Small intestine (tissue), 7 donors: ENCODE measurements around the gene IGSF9B. TPM values are rescaled to one million over a fixed set of nuclear protein-coding genes. Genes with fewer than 3 reads are reported as not detected.

ENCODE experiments used
- DNase-seq, 2 donors: peaks; one replicate each; pipeline versions ENCODE4 v3.0.0 to v3.0.0-alpha.2; 2013
- FAIRE-seq: peaks from 2 replicates; lab custom pipeline; 2012; peaks lifted over from hg19 to GRCh38; lab: Jason Lieb, UNC
- H3K27ac ChIP-seq, 3 donors: one replicate each; pipeline ENCODE4 v1.5.1; 2013; ENCODE audit warnings: low read length in 2 of 3, mild to moderate bottlenecking in 2 of 3, control low read depth in 1 of 3, inconsistent platforms in 1 of 3, low read depth in 1 of 3, moderate library complexity in 1 of 3
- H3K27me3 ChIP-seq, 3 donors: one replicate each; pipeline ENCODE4 v1.6.1; 2013; ENCODE audit warnings: low read length in 3 of 3, inconsistent platforms in 1 of 3; ENCODE audit not compliant: control insufficient read depth in 3 of 3, insufficient read depth in 3 of 3
- H3K36me3 ChIP-seq, 3 donors: one replicate each; pipeline ENCODE4 v1.6.1; 2013; ENCODE audit warnings: low read length in 3 of 3, inconsistent platforms in 1 of 3, low read depth in 1 of 3, mild to moderate bottlenecking in 1 of 3, moderate library complexity in 1 of 3; ENCODE audit not compliant: control insufficient read depth in 3 of 3, insufficient read depth in 2 of 3
- H3K4me1 ChIP-seq, 3 donors: one replicate each; pipeline ENCODE4 v1.6.1; 2013; ENCODE audit warnings: low read length in 2 of 3, inconsistent platforms in 1 of 3, low read depth in 1 of 3, mild to moderate bottlenecking in 1 of 3, moderate library complexity in 1 of 3; ENCODE audit not compliant: control insufficient read depth in 3 of 3, insufficient read depth in 2 of 3
- H3K4me3 ChIP-seq, 3 donors: one replicate each; pipeline ENCODE4 v1.5.1; 2013; ENCODE audit warnings: low read length in 3 of 3, control low read depth in 1 of 3, inconsistent platforms in 1 of 3, low read depth in 1 of 3, mild to moderate bottlenecking in 1 of 3, moderate library complexity in 1 of 3
- H3K9me3 ChIP-seq, 2 donors: one replicate each; pipeline ENCODE4 v1.6.1; 2013; ENCODE audit warnings: low read depth in 1 of 2, low read length in 1 of 2; ENCODE audit not compliant: control insufficient read depth in 2 of 2, insufficient read depth in 1 of 2
- WGBS, 3 donors: extraction: QIAGEN DNeasy Blood & Tissue Kit; methylation state at CpG; one replicate each; pipeline ENCODE4 v1.1.7; 2013; 5-methylcytosine and 5-hydroxymethylcytosine counted together
- polyA plus RNA-seq, 4 donors: library from polyadenylated mRNA; stranded (reverse) in 3 of 4; unstranded in 1 of 4; fragments of 200-250 nt in 3 of 4; fragments of 120-200 nt in 1 of 4; gene quantifications; one replicate each; pipeline versions ENCODE4 v1.2.1 to v1.2.3, GENCODE V29; 2013
- donor health status: healthy with polysubstance abuse.
- donor health status: control.
- donor health status: control.
- donor health status: Bipolar disorder and iron deficiency.
- donor health status: healthy.

IGSF9B gene
- polyA plus RNA-seq, 4 donors, result 1.4 to 2.3 (median 2.1) TPM; not detected in 1

DNA sequence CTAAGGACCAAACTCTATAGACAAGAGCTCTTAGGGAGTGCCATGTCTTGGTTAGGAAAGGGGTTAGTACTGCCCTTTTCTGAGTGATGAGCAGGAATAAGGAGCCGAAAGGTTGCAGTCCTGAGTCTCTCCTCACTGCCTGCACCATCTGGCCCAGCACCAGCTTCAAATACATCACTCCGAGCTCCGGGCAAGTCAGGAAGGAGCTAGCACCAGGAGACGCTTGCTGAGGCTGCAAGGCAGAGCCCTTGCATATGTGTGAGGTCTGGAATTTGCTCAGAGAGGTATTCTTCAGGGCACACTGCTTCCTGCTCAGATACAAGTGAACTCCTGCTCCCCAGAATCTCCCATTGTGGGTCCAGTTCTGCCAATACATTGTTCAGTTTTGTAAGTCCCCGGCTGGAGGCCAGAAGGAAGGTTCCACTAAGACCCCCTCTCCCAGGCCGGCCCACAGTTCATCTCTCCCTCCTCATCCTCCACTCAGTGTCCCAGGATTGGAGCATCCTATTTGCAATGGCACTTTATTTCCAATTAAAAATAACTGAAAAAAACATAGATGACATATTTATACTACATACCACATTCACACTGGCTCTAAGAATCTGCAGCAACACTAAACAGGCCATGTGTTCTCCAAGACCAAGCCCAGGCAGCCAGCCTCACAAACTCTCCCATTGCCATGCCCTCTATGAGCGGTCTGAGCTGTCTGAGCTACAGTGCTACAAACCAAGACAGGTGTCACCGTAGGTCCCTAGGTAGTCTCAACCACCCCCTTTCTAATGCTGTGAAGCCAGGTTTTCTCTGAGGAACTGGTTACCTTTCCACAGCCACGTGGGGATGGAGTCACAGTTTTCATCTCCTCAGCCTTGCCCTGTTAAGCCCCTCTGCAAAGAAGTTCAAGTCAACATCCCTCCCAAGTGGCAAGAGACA lies 56.3 kb downstream of the IGSF9B start:
- DNase-seq (no peak), FAIRE-seq (no peak)
- H3K9me3 ChIP-seq, result no peaks in the 10 kb centered on the region
- 84 to 89% (median 84%) methylated on average over 9 of the region's 9 CpGs for WGBS, 3 donors
- H3K4me3 ChIP-seq, result no peak overlapping the region
- no peaks in the 10 kb centered on the region for H3K27me3 ChIP-seq
- H3K27ac ChIP-seq, result no peak overlapping the region
- no peaks in the 10 kb centered on the region for H3K4me1 ChIP-seq
- no peaks in the 10 kb centered on the region for H3K36me3 ChIP-seq

DNA sequence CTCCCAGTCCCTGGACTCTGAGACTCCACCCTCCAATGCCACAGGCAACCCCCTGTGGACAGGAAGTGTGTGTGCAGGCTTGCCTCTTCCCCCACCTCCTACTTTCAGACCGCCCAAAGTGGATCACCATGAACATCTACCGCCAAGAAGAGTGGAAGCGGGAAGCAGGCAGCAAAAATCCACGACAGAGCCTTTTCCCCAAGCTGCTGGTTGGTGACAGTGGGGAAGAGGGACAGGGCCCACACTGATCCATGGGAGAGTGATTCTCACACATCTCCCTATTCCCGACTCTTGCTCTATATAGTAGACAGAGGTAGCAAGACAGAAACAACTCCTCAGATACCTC lies 58.0 kb downstream of the IGSF9B start:
- FAIRE-seq (no peak), DNase-seq (no peak)
- WGBS, 3 donors, result 79 to 88% (median 87%) methylated on average over 5 of the region's 5 CpGs
- no peaks in the 10 kb centered on the region for H3K9me3 ChIP-seq
- no peaks in the 10 kb centered on the region for H3K4me1 ChIP-seq
- H3K27me3 ChIP-seq, result no peaks in the 10 kb centered on the region
- H3K4me3 ChIP-seq, result no peak overlapping the region
- H3K36me3 ChIP-seq, result no peaks in the 10 kb centered on the region
- no peak overlapping the region for H3K27ac ChIP-seq

DNA sequence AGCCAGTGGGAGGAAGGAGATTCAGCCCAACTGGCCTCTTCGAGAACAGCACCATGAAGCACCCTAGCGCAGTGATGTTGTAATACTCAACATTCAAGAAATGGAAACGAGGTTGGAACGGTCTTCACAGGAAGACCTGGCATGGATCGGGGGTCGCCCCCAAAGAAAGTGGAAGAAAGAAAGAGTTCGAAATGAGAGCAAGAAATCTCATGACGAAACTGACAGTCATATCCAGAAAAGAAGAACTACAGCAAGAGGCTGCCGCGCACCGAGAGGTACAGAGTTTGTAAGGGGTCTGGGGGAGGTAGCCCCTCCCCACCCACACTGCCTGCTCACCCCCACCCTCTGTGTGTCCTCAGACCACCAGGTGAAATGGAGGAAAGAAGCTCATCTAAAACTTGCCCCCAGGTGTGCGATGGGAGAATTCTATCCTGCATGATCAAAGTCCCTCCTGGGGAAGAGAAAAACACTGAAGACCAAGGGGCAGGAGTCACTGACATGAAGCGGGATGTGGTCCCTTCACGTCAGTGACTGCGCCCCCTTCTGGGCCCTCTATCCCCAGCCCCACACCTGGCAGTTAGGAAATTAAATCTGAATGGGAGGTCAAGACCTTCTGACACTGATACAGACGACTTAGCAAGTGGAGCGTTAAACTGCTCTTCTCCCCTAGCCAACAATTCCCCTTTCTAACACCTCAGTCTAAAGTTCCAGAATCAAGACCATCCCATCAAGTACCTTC lies 58.6 kb downstream of the IGSF9B start:
- H3K4me3 ChIP-seq, result no peak overlapping the region
- no peaks in the 10 kb centered on the region for H3K27me3 ChIP-seq
- WGBS, 3 donors, result 70 to 71% (median 71%) methylated on average over 17 of the region's 17 CpGs
- no peak for DNase-seq
- H3K4me1 ChIP-seq, result no peaks in the 10 kb centered on the region
- H3K27ac ChIP-seq, result no peak overlapping the region
- H3K9me3 ChIP-seq, result no peaks in the 10 kb centered on the region
- no peaks in the 10 kb centered on the region for H3K36me3 ChIP-seq
- FAIRE-seq, result no peak

DNA sequence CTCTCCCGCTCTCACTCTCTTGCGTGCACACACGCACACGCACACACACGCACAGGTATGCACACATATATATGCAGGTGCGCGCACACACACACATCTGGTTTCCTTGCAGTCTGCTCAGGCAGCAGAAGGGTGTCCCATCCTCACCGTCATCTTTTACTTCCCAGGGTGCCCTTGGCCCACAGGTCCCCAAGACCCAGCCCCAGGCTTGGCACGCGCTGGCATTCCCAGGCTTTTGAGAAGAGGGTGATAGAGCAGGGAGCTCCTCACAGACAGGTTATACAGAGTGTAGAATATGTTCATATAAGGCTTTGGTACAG lies 59.5 kb downstream of the IGSF9B start:
- WGBS, 3 donors, result 97 to 98% (median 98%) methylated on average over 10 of the region's 10 CpGs
- H3K4me1 ChIP-seq, result no peaks in the 10 kb centered on the region
- DNase-seq (no peak), FAIRE-seq (no peak)
- no peaks in the 10 kb centered on the region for H3K36me3 ChIP-seq
- no peak overlapping the region for H3K4me3 ChIP-seq
- no peaks in the 10 kb centered on the region for H3K27me3 ChIP-seq
- no peak overlapping the region for H3K27ac ChIP-seq
- no peaks in the 10 kb centered on the region for H3K9me3 ChIP-seq

DNA sequence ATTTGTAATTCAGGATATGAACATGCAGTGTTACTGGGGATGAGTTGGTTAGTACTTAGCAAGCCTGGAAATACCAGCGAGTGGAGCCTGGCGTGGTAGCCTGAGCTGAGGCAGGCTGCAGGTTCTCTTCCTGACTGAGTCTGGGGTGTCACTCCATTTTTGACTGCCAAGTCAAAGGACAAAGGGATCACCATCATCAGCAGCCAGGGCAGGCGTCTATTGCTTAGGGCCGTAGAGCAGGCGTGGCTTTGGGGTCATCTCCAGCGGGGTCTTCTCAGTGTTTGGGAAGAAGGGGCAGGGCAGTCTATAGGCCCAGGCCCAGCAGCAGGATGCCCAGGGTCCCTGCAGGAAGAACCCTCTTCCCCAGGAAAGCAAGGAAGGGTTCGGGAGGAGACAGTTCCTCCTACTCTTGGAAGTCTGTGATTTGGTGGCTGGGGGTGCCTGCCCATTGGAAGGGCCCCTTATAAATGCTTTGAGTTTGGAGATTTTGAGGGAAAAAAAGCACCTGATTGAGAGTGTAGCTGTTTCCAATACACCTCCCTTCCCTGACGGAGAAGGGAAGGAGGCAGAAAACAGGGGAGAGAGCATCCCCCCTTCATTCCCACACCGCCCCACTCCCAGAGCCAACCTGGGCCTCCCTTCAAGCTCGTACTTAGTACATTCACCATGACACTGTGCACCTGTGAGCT lies 60.0 kb downstream of the IGSF9B start:
- no peaks in the 10 kb centered on the region for H3K36me3 ChIP-seq
- H3K27ac ChIP-seq, result no peak overlapping the region
- no peaks in the 10 kb centered on the region for H3K9me3 ChIP-seq
- no peak overlapping the region for H3K4me3 ChIP-seq
- no peak for DNase-seq
- FAIRE-seq, result no peak
- 83 to 90% (median 86%) methylated on average over 10 of the region's 10 CpGs for WGBS, 3 donors
- H3K4me1 ChIP-seq, result no peaks in the 10 kb centered on the region
- H3K27me3 ChIP-seq, result no peaks in the 10 kb centered on the region

DNA sequence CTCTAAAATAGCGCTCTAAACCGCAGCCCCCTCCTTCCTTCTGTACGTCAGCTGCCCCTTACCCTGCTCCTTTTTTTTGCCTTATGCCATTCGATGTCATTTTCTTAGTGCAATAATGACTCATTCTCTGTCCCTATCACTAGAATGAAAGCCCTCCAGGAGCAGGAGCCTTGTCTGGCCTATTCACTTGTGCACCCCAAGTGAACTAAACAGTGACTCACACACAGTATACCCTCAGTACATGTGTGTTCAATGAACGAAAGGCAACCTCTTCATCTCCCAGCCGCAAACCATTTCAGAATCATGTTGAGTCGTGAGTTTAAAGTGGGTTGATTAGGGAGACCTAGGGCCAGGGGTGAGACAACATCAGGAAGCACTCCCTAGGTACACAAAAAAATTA lies 60.7 kb downstream of the IGSF9B start:
- DNase-seq, result no peak
- no peak overlapping the region for H3K4me3 ChIP-seq
- H3K27me3 ChIP-seq, result no peaks in the 10 kb centered on the region
- no peaks in the 10 kb centered on the region for H3K9me3 ChIP-seq
- FAIRE-seq, result no peak
- H3K4me1 ChIP-seq, result no peaks in the 10 kb centered on the region
- no peaks in the 10 kb centered on the region for H3K36me3 ChIP-seq
- 76 to 79% (median 79%) methylated on average over 7 of the region's 7 CpGs for WGBS, 3 donors
- H3K27ac ChIP-seq, result no peak overlapping the region

DNA sequence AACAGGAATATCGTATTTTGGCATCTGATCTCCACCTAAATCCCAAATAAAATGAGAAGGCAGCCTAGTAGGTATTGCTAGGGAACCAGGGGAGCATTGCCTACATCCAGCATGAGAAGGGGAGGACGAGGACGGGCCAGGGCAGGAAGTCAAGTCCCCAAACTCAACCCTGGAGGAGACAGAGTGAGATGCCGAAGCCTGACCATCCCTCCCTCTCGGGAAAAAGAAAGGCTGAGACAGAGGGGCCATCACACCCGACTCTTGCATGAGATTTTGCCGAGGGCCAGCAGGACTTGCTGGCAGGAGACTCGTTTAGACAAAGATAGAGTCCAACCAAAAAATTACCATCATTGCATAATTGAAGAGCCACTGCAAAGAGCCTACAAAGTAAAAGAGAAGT lies 61.2 kb downstream of the IGSF9B start:
- Histone ChIP-seq H3K27ac (no peak overlapping the region), H3K9me3 (no peaks in the 10 kb centered on the region), H3K4me3 (no peak overlapping the region), H3K36me3 (no peaks in the 10 kb centered on the region), H3K4me1 (no peaks in the 10 kb centered on the region), H3K27me3 (no peaks in the 10 kb centered on the region)
- DNase-seq (no peak), FAIRE-seq (no peak)
- WGBS, 3 donors, result 48 to 57% (median 48%) methylated on average over 8 of the region's 8 CpGs

DNA sequence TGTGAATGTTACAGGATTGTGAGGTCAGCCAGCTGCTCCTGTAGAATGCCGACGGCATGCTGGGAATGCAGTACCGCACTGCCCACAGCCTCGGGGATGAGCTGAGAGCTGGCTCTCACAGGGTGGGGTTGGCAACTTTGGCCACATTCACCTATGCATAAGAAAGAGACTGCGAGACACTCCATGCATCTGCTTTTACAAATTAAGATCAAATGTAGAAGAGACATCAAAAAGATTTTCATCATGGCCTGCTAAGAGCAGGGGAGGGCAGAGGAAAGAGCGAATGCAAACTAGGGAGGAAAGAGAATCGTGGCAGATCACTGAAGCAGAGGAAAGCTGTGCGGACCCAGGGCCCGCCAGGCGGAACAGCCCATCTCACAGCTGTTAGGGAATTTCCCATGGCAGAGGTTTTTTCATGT lies 61.7 kb downstream of the IGSF9B start:
- FAIRE-seq (no peak), DNase-seq (no peak)
- no peak overlapping the region for H3K4me3 ChIP-seq
- H3K27ac ChIP-seq, result no peak overlapping the region
- no peaks in the 10 kb centered on the region for H3K36me3 ChIP-seq
- H3K27me3 ChIP-seq, result no peaks in the 10 kb centered on the region
- H3K9me3 ChIP-seq, result no peaks in the 10 kb centered on the region
- no peaks in the 10 kb centered on the region for H3K4me1 ChIP-seq
- 44 to 67% (median 59%) methylated on average over 10 of the region's 10 CpGs for WGBS, 3 donors
